Stimulated activated CD8-positive, alpha-beta memory T cell treated with anti-CD3 and anti-CD28 coated beads, Interleukin-15, amount 100 ng/mL, for 48 hours (primary cell): ENCODE data around the gene LRRC4C.
"Not testable (repeated sequence)": the region's sequence is repeated elsewhere in the genome, so short reads cannot be mapped to it uniquely, and the experiment has no call there.

Experiments used
- DNase-seq, 2 donors: peaks; one replicate each; pipeline ENCODE4 v3.0.0-alpha.2; 2020; ENCODE audit warnings: low read depth in 2 of 2

LRRC4C gene

GRCh38 chr11:40867991-40868632 is 591.3 kb downstream of the LRRC4C start:
- no peak for DNase-seq

GRCh38 chr11:40857754-40858153 is 601.7 kb downstream of the LRRC4C start:
- not testable (repeated sequence) for DNase-seq

GRCh38 chr11:40842750-40843339 is 616.6 kb downstream of the LRRC4C start:
- DNase-seq, result no peak

- no peak for DNase-seq
Observed at GRCh38 chr11:40841231-40841630, 618.2 kb downstream of the LRRC4C start.

- no peak for DNase-seq
Observed at GRCh38 chr11:40838181-40838683, 621.2 kb downstream of the LRRC4C start.

GRCh38 chr11:40827116-40827515 is 632.3 kb downstream of the LRRC4C start:
- DNase-seq, result no peak

- no peak for DNase-seq
Observed at GRCh38 chr11:40826601-40827000, 632.9 kb downstream of the LRRC4C start.

GRCh38 chr11:40825201-40825834 is 634.1 kb downstream of the LRRC4C start:
- no peak for DNase-seq

- DNase-seq, result no peak
Observed at GRCh38 chr11:40819230-40819629, 640.2 kb downstream of the LRRC4C start.

GRCh38 chr11:40816976-40817375 is 642.5 kb downstream of the LRRC4C start:
- DNase-seq, result no peak

- DNase-seq, result no peak
Observed at GRCh38 chr11:40797981-40798380, 661.5 kb downstream of the LRRC4C start.

GRCh38 chr11:40787224-40787623 is 672.2 kb downstream of the LRRC4C start:
- DNase-seq, result no peak

GRCh38 chr11:40763046-40763445 is 696.4 kb downstream of the LRRC4C start:
- DNase-seq, result no peak

GRCh38 chr11:40759341-40759740 is 700.1 kb downstream of the LRRC4C start:
- no peak for DNase-seq

- DNase-seq, result no peak
Observed at GRCh38 chr11:40754297-40754696, 705.2 kb downstream of the LRRC4C start.

- no peak for DNase-seq
Observed at GRCh38 chr11:40746282-40746681, 713.2 kb downstream of the LRRC4C start.

GRCh38 chr11:40732132-40732531 is 727.3 kb downstream of the LRRC4C start:
- DNase-seq, result no peak

GRCh38 chr11:40722179-40722795 is 737.2 kb downstream of the LRRC4C start:
- DNase-seq, result no peak

- DNase-seq, result no peak
Observed at GRCh38 chr11:40716344-40717130, 742.9 kb downstream of the LRRC4C start.

GRCh38 chr11:40713083-40713482 is 746.4 kb downstream of the LRRC4C start:
- DNase-seq, result no peak

GRCh38 chr11:40701027-40701426 is 758.4 kb downstream of the LRRC4C start:
- no peak for DNase-seq

GRCh38 chr11:40689823-40690222 is 769.6 kb downstream of the LRRC4C start:
- no peak for DNase-seq
